Upper lobe of left lung (tissue), 4 donors: Measurements from ENCODE around the gene FYB1.

Source experiments
- CTCF ChIP-seq, 6 experiments: fragments of 450-650 bp in 4 of 6; fragments of 200-600 bp in 2 of 6; sonication (generic) in 2 of 6; IDR thresholded peaks; one replicate each; pipeline ENCODE4 v1.5.1; 2016 to 2019; ENCODE audit warnings: antibody characterized with exemption in 6 of 6
- POLR2AphosphoS5 ChIP-seq, 2 donors: sonication (generic); formaldehyde crosslinking; IDR thresholded peaks; one replicate each; pipeline ENCODE4 v1.5.1; 2017; ENCODE audit warnings: antibody characterized with exemption in 2 of 2

- no peak for TF ChIP-seq CTCF (IDR thresholded peaks at IDR 0.05)
- no peak for TF ChIP-seq POLR2AphosphoS5 (IDR thresholded peaks at IDR 0.05)
These were observed 78.7 kb downstream of the FYB1 start for GRCh38 chr5:39140558-39141168.
